GM12865 (cell line): ENCODE data around the gene VCAN.

Source experiments
- DNase-seq: peaks from one replicate; pipeline ENCODE4 v3.0.0; 2010; ENCODE audit warnings: low read depth
- H3K4me3 ChIP-seq: 2 replicates; pipeline ENCODE4 v1.5.1; 2011; ENCODE audit warnings: mild to moderate bottlenecking, low read depth, low read length, control low read depth
- TF ChIP-seq, protein P1 (sequence below): IDR thresholded peaks from 2 replicates; pipeline ENCODE4 v1.5.1; 2011; ENCODE audit warnings: low read length, control low read depth, low read depth, inconsistent platforms; ENCODE audit not compliant: insufficient read depth; ENCODE audit errors: missing control alignments

The VCAN gene

DNA sequence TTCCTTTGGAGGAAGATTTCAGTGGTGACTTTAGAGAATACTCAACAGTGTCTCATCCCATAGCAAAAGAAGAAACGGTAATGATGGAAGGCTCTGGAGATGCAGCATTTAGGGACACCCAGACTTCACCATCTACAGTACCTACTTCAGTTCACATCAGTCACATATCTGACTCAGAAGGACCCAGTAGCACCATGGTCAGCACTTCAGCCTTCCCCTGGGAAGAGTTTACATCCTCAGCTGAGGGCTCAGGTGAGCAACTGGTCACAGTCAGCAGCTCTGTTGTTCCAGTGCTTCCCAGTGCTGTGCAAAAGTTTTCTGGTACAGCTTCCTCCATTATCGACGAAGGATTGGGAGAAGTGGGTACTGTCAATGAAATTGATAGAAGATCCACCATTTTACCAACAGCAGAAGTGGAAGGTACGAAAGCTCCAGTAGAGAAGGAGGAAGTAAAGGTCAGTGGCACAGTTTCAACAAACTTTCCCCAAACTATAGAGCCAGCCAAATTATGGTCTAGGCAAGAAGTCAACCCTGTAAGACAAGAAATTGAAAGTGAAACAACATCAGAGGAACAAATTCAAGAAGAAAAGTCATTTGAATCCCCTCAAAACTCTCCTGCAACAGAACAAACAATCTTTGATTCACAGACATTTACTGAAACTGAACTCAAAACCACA lies 67.4 kb downstream of the VCAN start:
- peak; percentile 43 for DNase-seq
- no peak overlapping the region for H3K4me3 ChIP-seq
- TF ChIP-seq, protein P1, sequence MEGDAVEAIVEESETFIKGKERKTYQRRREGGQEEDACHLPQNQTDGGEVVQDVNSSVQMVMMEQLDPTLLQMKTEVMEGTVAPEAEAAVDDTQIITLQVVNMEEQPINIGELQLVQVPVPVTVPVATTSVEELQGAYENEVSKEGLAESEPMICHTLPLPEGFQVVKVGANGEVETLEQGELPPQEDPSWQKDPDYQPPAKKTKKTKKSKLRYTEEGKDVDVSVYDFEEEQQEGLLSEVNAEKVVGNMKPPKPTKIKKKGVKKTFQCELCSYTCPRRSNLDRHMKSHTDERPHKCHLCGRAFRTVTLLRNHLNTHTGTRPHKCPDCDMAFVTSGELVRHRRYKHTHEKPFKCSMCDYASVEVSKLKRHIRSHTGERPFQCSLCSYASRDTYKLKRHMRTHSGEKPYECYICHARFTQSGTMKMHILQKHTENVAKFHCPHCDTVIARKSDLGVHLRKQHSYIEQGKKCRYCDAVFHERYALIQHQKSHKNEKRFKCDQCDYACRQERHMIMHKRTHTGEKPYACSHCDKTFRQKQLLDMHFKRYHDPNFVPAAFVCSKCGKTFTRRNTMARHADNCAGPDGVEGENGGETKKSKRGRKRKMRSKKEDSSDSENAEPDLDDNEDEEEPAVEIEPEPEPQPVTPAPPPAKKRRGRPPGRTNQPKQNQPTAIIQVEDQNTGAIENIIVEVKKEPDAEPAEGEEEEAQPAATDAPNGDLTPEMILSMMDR, result no peak

DNA sequence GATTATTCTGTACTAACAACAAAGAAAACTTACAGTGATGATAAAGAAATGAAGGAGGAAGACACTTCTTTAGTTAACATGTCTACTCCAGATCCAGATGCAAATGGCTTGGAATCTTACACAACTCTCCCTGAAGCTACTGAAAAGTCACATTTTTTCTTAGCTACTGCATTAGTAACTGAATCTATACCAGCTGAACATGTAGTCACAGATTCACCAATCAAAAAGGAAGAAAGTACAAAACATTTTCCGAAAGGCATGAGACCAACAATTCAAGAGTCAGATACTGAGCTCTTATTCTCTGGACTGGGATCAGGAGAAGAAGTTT lies 67.9 kb downstream of the VCAN start:
- DNase-seq, result no peak
- TF ChIP-seq, protein P1, result no peak
- H3K4me3 ChIP-seq, result no peak overlapping the region

DNA sequence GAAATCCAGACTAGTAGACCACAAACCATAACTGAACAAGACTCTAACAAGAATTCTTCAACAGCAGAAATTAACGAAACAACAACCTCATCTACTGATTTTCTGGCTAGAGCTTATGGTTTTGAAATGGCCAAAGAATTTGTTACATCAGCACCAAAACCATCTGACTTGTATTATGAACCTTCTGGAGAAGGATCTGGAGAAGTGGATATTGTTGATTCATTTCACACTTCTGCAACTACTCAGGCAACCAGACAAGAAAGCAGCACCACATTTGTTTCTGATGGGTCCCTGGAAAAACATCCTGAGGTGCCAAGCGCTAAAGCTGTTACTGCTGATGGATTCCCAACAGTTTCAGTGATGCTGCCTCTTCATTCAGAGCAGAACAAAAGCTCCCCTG lies 68.6 kb downstream of the VCAN start:
- no peak for DNase-seq
- TF ChIP-seq, protein P1, result no peak
- H3K4me3 ChIP-seq, result no peak overlapping the region

DNA sequence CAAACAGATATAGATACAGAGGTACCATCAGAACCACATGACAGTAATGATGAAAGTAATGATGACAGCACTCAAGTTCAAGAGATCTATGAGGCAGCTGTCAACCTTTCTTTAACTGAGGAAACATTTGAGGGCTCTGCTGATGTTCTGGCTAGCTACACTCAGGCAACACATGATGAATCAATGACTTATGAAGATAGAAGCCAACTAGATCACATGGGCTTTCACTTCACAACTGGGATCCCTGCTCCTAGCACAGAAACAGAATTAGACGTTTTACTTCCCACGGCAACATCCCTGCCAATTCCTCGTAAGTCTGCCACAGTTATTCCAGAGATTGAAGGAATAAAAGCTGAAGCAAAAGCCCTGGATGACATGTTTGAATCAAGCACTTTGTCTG lies 69.2 kb downstream of the VCAN start:
- TF ChIP-seq, protein P1, result no peak
- no peak for DNase-seq
- H3K4me3 ChIP-seq, result no peak overlapping the region

DNA sequence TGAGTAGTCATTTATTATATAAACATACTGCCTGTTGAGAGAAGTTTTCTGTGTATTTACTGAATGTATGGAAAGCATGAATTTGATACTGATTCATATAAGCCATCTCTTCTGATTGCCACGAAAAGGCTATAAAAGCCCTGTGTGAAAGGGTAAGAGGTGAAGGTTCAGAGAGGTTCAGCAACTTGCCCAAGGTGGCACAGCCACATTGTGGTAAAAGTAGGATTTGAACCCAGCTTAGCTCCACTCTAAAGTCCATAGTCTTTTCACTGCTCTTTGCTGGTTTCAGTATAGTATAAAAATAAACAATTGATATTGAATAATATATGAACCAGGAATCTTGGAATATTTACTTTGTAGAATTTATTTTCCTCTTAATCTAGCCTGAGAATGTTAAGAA lies 71.3 kb downstream of the VCAN start:
- DNase-seq, result no peak
- TF ChIP-seq, protein P1, result no peak
- H3K4me3 ChIP-seq, result no peak overlapping the region

DNA sequence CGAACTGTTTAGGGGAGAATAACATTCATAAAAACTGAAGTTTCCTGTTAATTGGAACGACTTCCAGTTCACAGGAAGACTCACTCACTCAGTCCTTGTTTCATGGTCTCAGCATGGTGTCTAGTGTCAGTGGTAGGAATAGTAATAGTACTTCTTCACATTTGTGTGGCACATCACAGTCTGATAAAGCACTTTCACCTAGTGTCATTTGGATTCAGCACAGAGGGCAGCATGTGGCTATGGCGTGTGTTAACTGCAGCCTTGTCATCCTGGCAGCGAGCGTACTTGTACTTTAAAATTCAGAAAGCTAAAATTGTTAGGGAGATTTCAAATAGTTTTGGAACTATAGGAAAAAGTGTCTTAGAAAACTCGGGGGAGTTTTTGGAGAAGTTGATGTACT lies 72.4 kb downstream of the VCAN start:
- no peak for DNase-seq
- TF ChIP-seq, protein P1, result no peak
- H3K4me3 ChIP-seq, result no peak overlapping the region

DNA sequence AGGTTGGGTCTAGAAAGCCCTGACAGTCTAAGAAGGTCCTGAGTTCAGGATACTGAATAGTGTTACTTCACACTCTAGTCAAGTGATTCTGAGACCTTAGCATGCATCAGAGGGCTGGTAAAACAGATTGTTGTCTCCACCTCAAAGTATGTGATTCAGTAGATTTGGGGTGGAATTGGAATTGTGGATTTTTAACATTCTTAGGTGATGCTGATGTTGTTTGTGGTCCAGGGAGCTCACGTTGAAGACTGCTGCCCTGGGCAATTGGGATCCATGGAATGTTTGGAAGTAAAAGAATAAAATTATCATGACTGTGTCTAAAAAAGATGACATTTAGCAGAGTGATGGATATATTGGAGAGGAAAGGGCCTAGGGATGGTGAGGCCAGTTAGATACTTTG lies 75.6 kb downstream of the VCAN start:
- TF ChIP-seq, protein P1, result no peak
- DNase-seq, result no peak
- H3K4me3 ChIP-seq, result no peak overlapping the region
